ENCODE results near the gene HLF.

Gene HLF

GRCh38 chr17:55334285-55334684 lies 69.5 kb downstream of the HLF start:
- Histone ChIP-seq H3K4me1 (ENCODE audit: control insufficient read depth in 2 of 2, insufficient read depth in 1 of 2, low read depth in 1 of 2, low read length in 2 of 2) (peaks cover 0 to 10% of the 10 kb centered on the region in 2 donors), H2AFZ (ENCODE audit: low read length) (no peak overlapping the region), H3K18ac (ENCODE audit: low read length) (no peak overlapping the region), H3K14ac (ENCODE audit: low read length) (no peak overlapping the region), H3K27me3 (ENCODE audit: control insufficient read depth in 3 of 3, insufficient read depth in 3 of 3, low read depth in 1 of 3, low read length in 3 of 3) (peaks cover 0 to 1% (median 0%) of the 10 kb centered on the region in 3 experiments), H3K9ac (ENCODE audit: low read depth, low read length, poor library complexity) (no peak overlapping the region), H4K91ac (ENCODE audit: low read depth, low read length, poor library complexity) (no peak overlapping the region), H2BK120ac (ENCODE audit: low read depth, low read length) (no peak overlapping the region), H3K4me2 (ENCODE audit: insufficient read depth, low read length, poor library complexity, severe bottlenecking) (no peak overlapping the region), H3K36me3 (replicated peaks in 1 of 2; ENCODE audit: control insufficient read depth in 2 of 2, insufficient read depth in 2 of 2, low read length in 2 of 2) (no peaks in the 10 kb centered on the region), H2AK5ac (ENCODE audit: low read depth, low read length) (no peak overlapping the region), H3K9me3 (replicated peaks in 1 of 2; ENCODE audit: control insufficient read depth in 2 of 2, insufficient read depth in 1 of 2, low read depth in 1 of 2, low read length in 2 of 2) (no peaks in the 10 kb centered on the region), H3K79me1 (ENCODE audit: low read depth, low read length) (no peaks in the 10 kb centered on the region), H3K27ac (replicated peaks; ENCODE audit: low read length) (no peak overlapping the region), H3K4me3 (ENCODE audit: low read length in 2 of 2) (no peak overlapping the region), H4K8ac (ENCODE audit: low read depth, low read length) (no peak overlapping the region), H3K23ac (ENCODE audit: low read depth, low read length, poor library complexity) (no peak overlapping the region), H2BK12ac (ENCODE audit: low read length) (no peak overlapping the region), H2BK15ac (ENCODE audit: low read length) (no peak overlapping the region), H3K4ac (ENCODE audit: low read length) (no peak overlapping the region), H2BK5ac (ENCODE audit: low read length) (no peak overlapping the region)
- no peak for DNase-seq (ENCODE audit: low spot score)
- no CpG with 5 or more reads among the region's 4 CpGs for WGBS, 2 donors (ENCODE audit: extremely low coverage in 2 of 2, insufficient read length in 2 of 2, insufficient replicate concordance in 1 of 2)

- no peak overlapping the region for H2BK12ac ChIP-seq (ENCODE audit: low read length)
- H3K9me3 ChIP-seq (replicated peaks in 1 of 2; ENCODE audit: control insufficient read depth in 2 of 2, insufficient read depth in 1 of 2, low read depth in 1 of 2, low read length in 2 of 2), result no peaks in the 10 kb centered on the region
- no peak overlapping the region for H2BK15ac ChIP-seq (ENCODE audit: low read length)
- no peak overlapping the region for H3K4ac ChIP-seq (ENCODE audit: low read length)
- no peak overlapping the region for H2BK5ac ChIP-seq (ENCODE audit: low read length)
- peaks cover 0 to 10% of the 10 kb centered on the region in 2 donors for H3K4me1 ChIP-seq (ENCODE audit: control insufficient read depth in 2 of 2, insufficient read depth in 1 of 2, low read depth in 1 of 2, low read length in 2 of 2)
- peak overlapping the region; percentile 5 for H3K18ac ChIP-seq (ENCODE audit: low read length)
- no peak overlapping the region for H3K9ac ChIP-seq (ENCODE audit: low read depth, low read length, poor library complexity)
- no peak overlapping the region for H3K27ac ChIP-seq (replicated peaks; ENCODE audit: low read length)
- H2BK120ac ChIP-seq (ENCODE audit: low read depth, low read length), result no peak overlapping the region
- peak overlapping the region; percentile 24 for H2AFZ ChIP-seq (ENCODE audit: low read length)
- no peak overlapping the region for H3K23ac ChIP-seq (ENCODE audit: low read depth, low read length, poor library complexity)
- no peak overlapping the region for H4K8ac ChIP-seq (ENCODE audit: low read depth, low read length)
- no peak overlapping the region for H3K14ac ChIP-seq (ENCODE audit: low read length)
- H3K36me3 ChIP-seq (replicated peaks in 1 of 2; ENCODE audit: control insufficient read depth in 2 of 2, insufficient read depth in 2 of 2, low read length in 2 of 2), result no peaks in the 10 kb centered on the region
- no CpG with 5 or more reads among the region's 6 CpGs for WGBS, 2 donors (ENCODE audit: extremely low coverage in 2 of 2, insufficient read length in 2 of 2, insufficient replicate concordance in 1 of 2)
- no peak for DNase-seq (ENCODE audit: low spot score)
- no peak overlapping the region for H2AK5ac ChIP-seq (ENCODE audit: low read depth, low read length)
- no peak overlapping the region for H4K91ac ChIP-seq (ENCODE audit: low read depth, low read length, poor library complexity)
- H3K4me3 ChIP-seq (ENCODE audit: low read length in 2 of 2), result no peak overlapping the region
- no peaks in the 10 kb centered on the region for H3K79me1 ChIP-seq (ENCODE audit: low read depth, low read length)
- no peak overlapping the region for H3K4me2 ChIP-seq (ENCODE audit: insufficient read depth, low read length, poor library complexity, severe bottlenecking)
- peaks cover 0 to 7% (median 0%) of the 10 kb centered on the region in 3 experiments for H3K27me3 ChIP-seq (ENCODE audit: control insufficient read depth in 3 of 3, insufficient read depth in 3 of 3, low read depth in 1 of 3, low read length in 3 of 3)
These were observed 70.3 kb downstream of the HLF start for GRCh38 chr17:55334881-55335540.

GRCh38 chr17:55335625-55336024 lies 70.9 kb downstream of the HLF start:
- Histone ChIP-seq H2AK5ac (ENCODE audit: low read depth, low read length) (no peak overlapping the region), H3K23ac (ENCODE audit: low read depth, low read length, poor library complexity) (no peak overlapping the region), H2BK15ac (ENCODE audit: low read length) (no peak overlapping the region), H3K9me3 (replicated peaks in 1 of 2; ENCODE audit: control insufficient read depth in 2 of 2, insufficient read depth in 1 of 2, low read depth in 1 of 2, low read length in 2 of 2) (no peaks in the 10 kb centered on the region), H3K36me3 (replicated peaks in 1 of 2; ENCODE audit: control insufficient read depth in 2 of 2, insufficient read depth in 2 of 2, low read length in 2 of 2) (no peaks in the 10 kb centered on the region), H3K18ac (ENCODE audit: low read length) (no peak overlapping the region), H3K4me2 (ENCODE audit: insufficient read depth, low read length, poor library complexity, severe bottlenecking) (no peak overlapping the region), H3K4me3 (ENCODE audit: low read length in 2 of 2) (no peak overlapping the region), H3K27me3 (ENCODE audit: control insufficient read depth in 3 of 3, insufficient read depth in 3 of 3, low read depth in 1 of 3, low read length in 3 of 3) (peaks cover 0 to 12% (median 0%) of the 10 kb centered on the region in 3 experiments), H4K91ac (ENCODE audit: low read depth, low read length, poor library complexity) (no peak overlapping the region), H3K4me1 (ENCODE audit: control insufficient read depth in 2 of 2, insufficient read depth in 1 of 2, low read depth in 1 of 2, low read length in 2 of 2) (peaks cover 0 to 10% of the 10 kb centered on the region in 2 donors), H3K4ac (ENCODE audit: low read length) (no peak overlapping the region), H2BK12ac (ENCODE audit: low read length) (no peak overlapping the region), H2BK5ac (ENCODE audit: low read length) (no peak overlapping the region), H3K27ac (replicated peaks; ENCODE audit: low read length) (no peak overlapping the region), H3K14ac (ENCODE audit: low read length) (no peak overlapping the region), H4K8ac (ENCODE audit: low read depth, low read length) (no peak overlapping the region), H2BK120ac (ENCODE audit: low read depth, low read length) (no peak overlapping the region), H3K9ac (ENCODE audit: low read depth, low read length, poor library complexity) (no peak overlapping the region), H3K79me1 (ENCODE audit: low read depth, low read length) (no peaks in the 10 kb centered on the region), H2AFZ (ENCODE audit: low read length) (no peak overlapping the region)
- DNase-seq (ENCODE audit: low spot score), result no peak

- Histone ChIP-seq H2BK120ac (ENCODE audit: low read depth, low read length) (no peak overlapping the region), H3K9ac (ENCODE audit: low read depth, low read length, poor library complexity) (no peak overlapping the region), H3K27ac (replicated peaks; ENCODE audit: low read length) (no peak overlapping the region), H4K8ac (ENCODE audit: low read depth, low read length) (no peak overlapping the region), H3K36me3 (replicated peaks in 1 of 2; ENCODE audit: control insufficient read depth in 2 of 2, insufficient read depth in 2 of 2, low read length in 2 of 2) (no peaks in the 10 kb centered on the region), H2AK5ac (ENCODE audit: low read depth, low read length) (no peak overlapping the region), H3K4me2 (ENCODE audit: insufficient read depth, low read length, poor library complexity, severe bottlenecking) (no peak overlapping the region), H3K4ac (ENCODE audit: low read length) (no peak overlapping the region), H3K14ac (ENCODE audit: low read length) (no peak overlapping the region), H3K23ac (ENCODE audit: low read depth, low read length, poor library complexity) (no peak overlapping the region), H3K9me3 (replicated peaks in 1 of 2; ENCODE audit: control insufficient read depth in 2 of 2, insufficient read depth in 1 of 2, low read depth in 1 of 2, low read length in 2 of 2) (no peaks in the 10 kb centered on the region), H2BK12ac (ENCODE audit: low read length) (no peak overlapping the region), H3K4me3 (ENCODE audit: low read length in 2 of 2) (no peak overlapping the region), H2BK15ac (ENCODE audit: low read length) (no peak overlapping the region), H3K18ac (ENCODE audit: low read length) (no peak overlapping the region), H4K91ac (ENCODE audit: low read depth, low read length, poor library complexity) (no peak overlapping the region), H3K79me1 (ENCODE audit: low read depth, low read length) (no peaks in the 10 kb centered on the region), H3K27me3 (ENCODE audit: control insufficient read depth in 3 of 3, insufficient read depth in 3 of 3, low read depth in 1 of 3, low read length in 3 of 3) (peaks cover 0 to 12% (median 0%) of the 10 kb centered on the region in 3 experiments), H2AFZ (ENCODE audit: low read length) (no peak overlapping the region), H2BK5ac (ENCODE audit: low read length) (no peak overlapping the region), H3K4me1 (ENCODE audit: control insufficient read depth in 2 of 2, insufficient read depth in 1 of 2, low read depth in 1 of 2, low read length in 2 of 2) (peaks cover 0 to 10% of the 10 kb centered on the region in 2 donors)
- no CpG with 5 or more reads among the region's 2 CpGs for WGBS, 2 donors (ENCODE audit: extremely low coverage in 2 of 2, insufficient read length in 2 of 2, insufficient replicate concordance in 1 of 2)
- DNase-seq (ENCODE audit: low spot score), result no peak
These were observed 71.7 kb downstream of the HLF start for GRCh38 chr17:55336426-55336825.

Data from neuronal stem cell (in vitro differentiated cells).